Kidney (tissue), 14 donors: ENCODE data around the gene ANKRD63. TPM values are rescaled to one million over a fixed set of nuclear protein-coding genes. Genes with fewer than 3 reads are reported as not detected.

Experiments used
- DNase-seq, 5 donors: peaks; one replicate each; pipeline ENCODE4 v3.0.0-alpha.2; 2013 to 2020
- FAIRE-seq: peaks from 2 replicates; lab custom pipeline; 2012; peaks lifted over from hg19 to GRCh38; lab: Jason Lieb, UNC
- H3K27ac ChIP-seq, 2 donors: one replicate each; pipeline ENCODE4 v1.7.0; 2013; ENCODE audit warnings: low read depth in 2 of 2, low read length in 2 of 2, inconsistent platforms in 1 of 2
- H3K27me3 ChIP-seq: one replicate; pipeline ENCODE4 v1.7.1; 2013; ENCODE audit warnings: low read length, inconsistent platforms; ENCODE audit not compliant: control insufficient read depth, insufficient read depth
- H3K36me3 ChIP-seq, 3 donors: one replicate each; pipeline versions ENCODE4 v1.7.0 to v1.7.1; 2013; ENCODE audit warnings: low read length in 3 of 3, control low read depth in 1 of 3, inconsistent platforms in 1 of 3; ENCODE audit not compliant: insufficient read depth in 3 of 3, control insufficient read depth in 2 of 3
- H3K4me1 ChIP-seq, 3 donors: one replicate each; pipeline versions ENCODE4 v1.7.0 to v1.7.1; 2013; ENCODE audit warnings: low read length in 3 of 3, inconsistent platforms in 1 of 3, low read depth in 1 of 3; ENCODE audit not compliant: control insufficient read depth in 2 of 3, insufficient read depth in 2 of 3
- H3K4me3 ChIP-seq, 3 donors: one replicate each; pipeline versions ENCODE4 v1.7.0 to v1.8.1; 2013; ENCODE audit warnings: low read length in 3 of 3, control low read depth in 1 of 3, inconsistent platforms in 1 of 3
- H3K9ac ChIP-seq, 3 donors: one replicate each; pipeline versions ENCODE4 v1.7.0 to v1.7.1; 2013; ENCODE audit warnings: low read length in 3 of 3, control low read depth in 1 of 3, inconsistent platforms in 1 of 3
- H3K9me3 ChIP-seq, 3 donors: one replicate each; pipeline versions ENCODE4 v1.7.0 to v1.7.1; 2013; ENCODE audit warnings: low read length in 3 of 3, control low read depth in 1 of 3, inconsistent platforms in 1 of 3; ENCODE audit not compliant: control insufficient read depth in 2 of 3, insufficient read depth in 1 of 3
- CTCF ChIP-seq: IDR thresholded peaks from 3 replicates; pipeline ENCODE4 v1.5.1; 2012; ENCODE audit warnings: mild to moderate bottlenecking, moderate library complexity, borderline replicate concordance; ENCODE audit not compliant: insufficient read depth; ENCODE audit errors: extremely low read depth
- intact Hi-C: fragments of 100-400 bp; cut with DNase I; formaldehyde crosslinking; loops from one replicate; pipeline ENCODE4 v1.11.1; 2022
- polyA plus RNA-seq: library from polyadenylated mRNA; stranded (reverse); fragments of 350-450 nt; fragmentation: Illumina TruSeq; extraction: RNeasy Lipid Tissue Mini Kit (QIAGEN cat#74804); gene quantifications from one replicate; pipeline ENCODE4 v1.2.3, GENCODE V29; 2014; ENCODE audit warnings: low read depth, low replicate concordance; ENCODE audit not compliant: insufficient read depth
- total RNA-seq: library from RNA; stranded (reverse); fragmentation: NEBNext Ultra II Directional; extraction: Animal tissue kit (Norgen Biotek cat#: 25700); gene quantifications from one replicate; pipeline ENCODE4 v1.2.1, GENCODE V29; 2021
- donor health status: control.
- donor health status: control.
- donor health status: control.
- donor health status: control.
- donor health status: control.
- donor health status: DM: yes; HTN: yes; CAD: no.
- donor health status: Normal renal cell carcinoma (clear cell type).

ANKRD63 gene
- total and polyA plus RNA-seq, 2 donors from 2014 or later, result not detected

GRCh38 chr15:40253167-40253790 is 29.6 kb downstream of the ANKRD63 start:
- Histone ChIP-seq H3K27me3 (peaks cover 6% of the 10 kb centered on the region), H3K27ac (peak overlapping the region in 1 of 2 donors; percentile 57), H3K36me3 (no peaks in the 10 kb centered on the region), H3K9ac (peak overlapping the region in 2 of 3 donors; percentile 9 to 51), H3K4me1 (peaks cover 0 to 8% (median 0%) of the 10 kb centered on the region in 3 donors), H3K4me3 (peak overlapping the region in 2 of 3 donors; percentile 18 to 51), H3K9me3 (no peaks in the 10 kb centered on the region)
- no peak for TF ChIP-seq CTCF
- FAIRE-seq (no peak), DNase-seq (peak in 1 of 5 donors; percentile 72)
- intact Hi-C loops, result no loop called here

- Histone ChIP-seq H3K27me3 (peaks cover 6% of the 10 kb centered on the region), H3K4me1 (peaks cover 0 to 8% (median 0%) of the 10 kb centered on the region in 3 donors), H3K36me3 (no peaks in the 10 kb centered on the region), H3K9ac (peak overlapping the region in 2 of 3 donors; percentile 5 to 51), H3K9me3 (no peaks in the 10 kb centered on the region), H3K27ac (peak overlapping the region; percentile 32 to 57), H3K4me3 (peak overlapping the region in 2 of 3 donors; percentile 18 to 51)
- TF ChIP-seq CTCF, result no peak
- DNase-seq, result peak in 4 of 5 donors; percentile 35 to 84 (median 48)
- FAIRE-seq, result no peak
- intact Hi-C loops, result no loop called here
Observed at GRCh38 chr15:40252438-40253166, 30.3 kb downstream of the ANKRD63 start.

- Histone ChIP-seq H3K9ac (no peak overlapping the region), H3K9me3 (no peaks in the 10 kb centered on the region), H3K4me1 (peaks cover 0 to 8% (median 0%) of the 10 kb centered on the region in 3 donors), H3K27me3 (peaks cover 6% of the 10 kb centered on the region), H3K36me3 (no peaks in the 10 kb centered on the region), H3K4me3 (peak overlapping the region in 1 of 3 donors; percentile 51), H3K27ac (no peak overlapping the region)
- no peak for TF ChIP-seq CTCF
- intact Hi-C loops, result no loop called here
- FAIRE-seq, result no peak
- peak in 3 of 5 donors; percentile 34 to 74 (median 54) for DNase-seq
Observed at GRCh38 chr15:40252141-40252437, 30.8 kb downstream of the ANKRD63 start.
